HepG2 (cell line): Measurements from ENCODE around the gene MED12L. TPM values are rescaled to one million over a fixed set of nuclear protein-coding genes. Genes with fewer than 3 reads are reported as not detected.

ENCODE experiments used
- ATAC-seq: fragments of 200-7000 bp; cut with Tn5 transposase; 3 replicates; pipeline ENCODE4 v1.9.1; 2020; ENCODE audit warnings: mild to moderate bottlenecking, moderate library complexity
- BruUV-seq: library from RNA; stranded (reverse); fragments of 400-500 nt; replicated peaks from 2 replicates; lab custom pipeline; 2021; lab: Mats Ljungman, UMichigan
- CTCF ChIA-PET: fragments of 300-600 bp; formaldehyde crosslinking; extraction: SDS; loops from one replicate; lab custom pipeline; 2021; ENCODE audit warnings: low total read pairs, inconsistent platforms, low intra/inter-chr PET ratio; lab: Yijun Ruan, JAX
- POLR2A ChIA-PET: fragments of 350-600 bp; sonication (Branson Sonifier 250); formaldehyde crosslinking; loops from one replicate; lab custom pipeline; 2020; ENCODE audit warnings: antibody characterized with exemption, inconsistent platforms; lab: Yijun Ruan, JAX
- DNase-seq: peaks from one replicate; pipeline ENCODE4 v3.0.0-alpha.2; 2015; ENCODE audit warnings: low spot score
- FAIRE-seq: peaks from 3 replicates; lab custom pipeline; 2011; peaks lifted over from hg19 to GRCh38; lab: Jason Lieb, UNC
- H2AFZ ChIP-seq: one replicate; pipeline ENCODE4 v1.6.1; 2011; ENCODE audit warnings: low read length, inconsistent platforms
- H3K27ac ChIP-seq: fragments of 300-600 bp; 3 replicates; pipeline ENCODE4 v1.8.0; 2011; ENCODE audit warnings: mixed run types, mild to moderate bottlenecking, mixed read lengths, low read length, inconsistent platforms; ENCODE audit not compliant: insufficient read depth; ENCODE audit errors: extremely low read length
- H3K27me3 ChIP-seq, 2 experiments: fragments of 200-600 bp in 1 of 2; 2 replicates in 1 of 2; 3 replicates in 1 of 2; pipeline versions ENCODE4 v1.6.0 to v1.8.0; 2011; ENCODE audit warnings: low read length in 2 of 2, mild to moderate bottlenecking in 2 of 2, moderate library complexity in 2 of 2, inconsistent platforms in 1 of 2; ENCODE audit not compliant: insufficient read depth in 2 of 2, control insufficient read depth in 1 of 2
- H3K36me3 ChIP-seq, 2 experiments: fragments of 200-600 bp in 1 of 2; replicated peaks in 1 of 2; 2 replicates in 1 of 2; 3 replicates in 1 of 2; pipeline versions ENCODE4 v1.5.1 to v1.8.0; 2011; ENCODE audit warnings: low read length in 2 of 2, inconsistent platforms in 1 of 2; ENCODE audit not compliant: insufficient read depth in 2 of 2, control insufficient read depth in 1 of 2
- H3K4me1 ChIP-seq: 2 replicates; pipeline ENCODE4 v1.5.1; 2012; ENCODE audit warnings: low read length, inconsistent platforms; ENCODE audit not compliant: insufficient read depth
- H3K4me2 ChIP-seq: 2 replicates; pipeline ENCODE4 v1.6.0; 2011; ENCODE audit warnings: low read depth, low read length, inconsistent platforms
- H3K4me3 ChIP-seq, 3 experiments: fragments of 200-600 bp in 1 of 3; sonication (generic), shearing (Covaris generic) in 1 of 3; replicated peaks in 1 of 3; 2 replicates each; pipeline ENCODE4 v1.5.1; 2011 to 2016; ENCODE audit warnings: low read length in 3 of 3, inconsistent platforms in 2 of 3, low read depth in 2 of 3, mild to moderate bottlenecking in 2 of 3, control low read depth in 1 of 3, mixed read lengths in 1 of 3; ENCODE audit not compliant: insufficient read depth in 1 of 3
- H3K79me2 ChIP-seq: one replicate; pipeline ENCODE4 v1.6.1; 2011; ENCODE audit warnings: low read length, inconsistent platforms; ENCODE audit not compliant: insufficient read depth
- H3K9ac ChIP-seq: 2 replicates; pipeline ENCODE4 v1.6.0; 2011; ENCODE audit warnings: mild to moderate bottlenecking, low read depth, low read length, inconsistent platforms; ENCODE audit not compliant: insufficient read depth
- H3K9me3 ChIP-seq: 2 replicates; pipeline ENCODE4 v1.5.1; 2012; ENCODE audit warnings: mild to moderate bottlenecking, low read length
- H4K20me1 ChIP-seq: 2 replicates; pipeline ENCODE4 v1.6.0; 2011; ENCODE audit warnings: inconsistent platforms, mild to moderate bottlenecking, low read length, moderate library complexity; ENCODE audit not compliant: insufficient read depth
- EHMT2 ChIP-seq: fragments of 200-600 bp; sonication (generic); IDR thresholded peaks from 2 replicates; pipeline ENCODE4 v1.7.0; 2017; ENCODE audit warnings: antibody characterized with exemption, low read depth, low read length, borderline replicate concordance
- MIER2 ChIP-seq: IDR thresholded peaks from 2 replicates; pipeline ENCODE4 v1.6.1; 2016; ENCODE audit warnings: missing biosample characterization, missing genetic modification reagents
- REST ChIP-seq, 2 experiments: IDR thresholded peaks; 2 replicates each; pipeline ENCODE4 v1.6.1; 2011 to 2012; ENCODE audit warnings: low read length in 2 of 2, borderline replicate concordance in 1 of 2, low read depth in 1 of 2, mild to moderate bottlenecking in 1 of 2, moderate library complexity in 1 of 2
- WIZ ChIP-seq: sonication (generic); formaldehyde crosslinking; IDR thresholded peaks from 2 replicates; pipeline ENCODE4 v1.5.1; 2020; ENCODE audit warnings: mild to moderate bottlenecking, missing genetic modification reagents
- ZNF367 ChIP-seq: sonication (generic); formaldehyde crosslinking; IDR thresholded peaks from 2 replicates; pipeline ENCODE4 v1.4.0; 2020; ENCODE audit warnings: missing genetic modification reagents, borderline replicate concordance
- ZNF543 ChIP-seq: sonication (generic); formaldehyde crosslinking; IDR thresholded peaks from 2 replicates; pipeline ENCODE4 v1.4.0; 2020; ENCODE audit warnings: mild to moderate bottlenecking, missing genetic modification reagents
- ZNF619 ChIP-seq: sonication (generic); formaldehyde crosslinking; IDR thresholded peaks from 2 replicates; pipeline ENCODE4 v1.4.0; 2020; ENCODE audit warnings: mild to moderate bottlenecking, missing genetic modification reagents
- ZNF709 ChIP-seq: sonication (generic); formaldehyde crosslinking; IDR thresholded peaks from 2 replicates; pipeline ENCODE4 v1.5.0; 2020; ENCODE audit warnings: mild to moderate bottlenecking, missing genetic modification reagents
- WGBS: methylation state at CpG from one replicate; pipeline ENCODE4 v1.1.6; 2017; ENCODE audit warnings: low lambda C conversion rate; 5-methylcytosine and 5-hydroxymethylcytosine counted together
- in situ Hi-C: cut with HindIII; loops from 2 replicates; pipeline ENCODE4 v1.10.0; 2017; ENCODE audit warnings: low pct_unique_long_range_greater_than_20kb; ENCODE audit not compliant: extremely low pct_ligation_motif_present
- intact Hi-C: fragments of 100-400 bp; cut with micrococcal nuclease; formaldehyde crosslinking; loops from one replicate; pipeline ENCODE4 v1.10.0; 2022; ENCODE audit not compliant: unreplicated experiment
- polyA plus RNA-seq, 8 experiments: library from polyadenylated mRNA; depleted of rRNA in 3 of 8; stranded (reverse) in 7 of 8; unstranded in 1 of 8; fragments of >200 nt; fragmentation: Illumina TruSeq in 4 of 8; extraction: Trizol in 4 of 8; gene quantifications; 2 replicates each; pipeline versions ENCODE4 v1.2.1 to v1.2.3, GENCODE V29; 2011 to 2016; ENCODE audit warnings: low read depth in 4 of 8, missing spikeins in 1 of 8, mixed read lengths in 1 of 8; ENCODE audit not compliant: insufficient read depth in 1 of 8
- total RNA-seq, 5 experiments: library from RNA; depleted of rRNA; stranded (reverse); fragments of >200 nt; fragmentation: Illumina TruSeq; extraction: Trizol; gene quantifications; 2 replicates each; pipeline ENCODE4 v1.2.3, GENCODE V29; 2016; ENCODE audit warnings: low read depth in 1 of 5

MED12L gene
- total and polyA plus RNA-seq, 2 of the 13 experiments (the other 11 are each of a cell fraction or from before 2014, with no cell fraction given) = 0.07 to 0.64 TPM

- H2AFZ ChIP-seq = no peak overlapping the region
- H4K20me1 ChIP-seq = no peaks in the 10 kb centered on the region
- H3K4me2 ChIP-seq = no peak overlapping the region
- 0 out of 3 replicates have a peak, but pooled peaks have one; percentile 44 for ATAC-seq
- H3K9me3 ChIP-seq = no peaks in the 10 kb centered on the region
- no peaks in the 10 kb centered on the region for H3K79me2 ChIP-seq
- TF ChIP-seq REST (IDR thresholded peaks at IDR 0.05; ENCODE audit: borderline replicate concordance in 1 of 2, low read depth in 1 of 2, low read length in 2 of 2) (peak; percentile 69 to 96), EHMT2 (peak; percentile 83), ZNF543 (CRISPR knock-in tag) (no peak), ZNF367 (CRISPR knock-in tag) (no peak), ZNF619 (no peak), MIER2 (peak; percentile 95), WIZ (CRISPR knock-in tag) (peak; percentile 29; the same call in 1 of the 2 replicates), ZNF709 (CRISPR knock-in tag) (0 out of 2 replicates have a peak, but pooled peaks have one; percentile 22)
- no peak overlapping the region for H3K9ac ChIP-seq
- no peak overlapping the region for H3K4me3 ChIP-seq
- H3K36me3 ChIP-seq = no peaks in the 10 kb centered on the region
- in situ Hi-C loops = loop anchor here (5.0 kb wide), 1 partner anchor 399 kb away; no protein-coding TSS in a partner anchor
- no TSS peak for BruUV-seq
- H3K27me3 ChIP-seq = peaks cover 0 to 3% of the 10 kb centered on the region in 2 experiments; a peak in 2 of 5 replicates
- no peak overlapping the region for H3K27ac ChIP-seq
- DNase-seq = no peak
- no peak for FAIRE-seq
- intact Hi-C loops = no loop called here
- no peaks in the 10 kb centered on the region for H3K4me1 ChIP-seq
- ChIA-PET POLR2A (no interaction called here), CTCF (no interaction called here)
- 8% methylated on average over 7 of the region's 7 CpGs for WGBS
These were observed 358.1 kb downstream of the MED12L start for GRCh38 chr3:151443583-151443982.
